HEK293 (cell line): ENCODE measurements around the gene KREMEN2.

Source experiments
- CTCF ChIP-seq: fragments of 450-650 bp; formaldehyde crosslinking; IDR thresholded peaks from 2 replicates; pipeline ENCODE4 v1.5.1; 2016; ENCODE audit warnings: missing biosample characterization, missing genetic modification characterization
- REST ChIP-seq: fragments of 450-650 bp; formaldehyde crosslinking; IDR thresholded peaks from 2 replicates; pipeline ENCODE4 v1.5.1; 2016; ENCODE audit warnings: missing biosample characterization, missing genetic modification characterization
- TCF7L2 ChIP-seq: IDR thresholded peaks from 2 replicates; pipeline ENCODE4 v1.6.1; 2011; ENCODE audit warnings: low read depth, mild to moderate bottlenecking, inconsistent platforms, low read length, moderate library complexity, borderline replicate concordance
- ZBTB10 ChIP-seq: fragments of 450-650 bp; formaldehyde crosslinking; IDR thresholded peaks from 2 replicates; pipeline ENCODE4 v1.5.1; 2016; ENCODE audit warnings: missing biosample characterization, missing genetic modification characterization
- ZNF138 ChIP-seq: fragments of 450-650 bp; formaldehyde crosslinking; IDR thresholded peaks from 2 replicates; pipeline ENCODE4 v1.5.1; 2016; ENCODE audit warnings: missing biosample characterization, missing genetic modification characterization, borderline replicate concordance
- ZNF26 ChIP-seq: fragments of 450-650 bp; formaldehyde crosslinking; IDR thresholded peaks from 2 replicates; pipeline ENCODE4 v1.5.1; 2016; ENCODE audit warnings: missing biosample characterization, missing genetic modification characterization
- ZNF704 ChIP-seq: fragments of 450-650 bp; formaldehyde crosslinking; IDR thresholded peaks from 2 replicates; pipeline ENCODE4 v1.5.1; 2016; ENCODE audit warnings: missing biosample characterization, missing genetic modification characterization
- ZSCAN30 ChIP-seq: fragments of 450-650 bp; IDR thresholded peaks from 2 replicates; pipeline ENCODE4 v1.5.1; 2018; ENCODE audit warnings: missing biosample characterization, mild to moderate bottlenecking, missing genetic modification characterization, moderate library complexity

GRCh38 chr16:3010510-3010909 is 46.4 kb downstream of the KREMEN2 start:
- TF ChIP-seq TCF7L2 (no peak), ZBTB10 (tag by site-specific recombination) (no peak), CTCF (tag by site-specific recombination) (no peak), ZNF138 (tag by site-specific recombination) (no peak), ZNF704 (tag by site-specific recombination) (no peak), ZSCAN30 (tag by site-specific recombination) (no peak), ZNF26 (tag by site-specific recombination) (no peak), REST (tag by site-specific recombination) (no peak)
